H9 (cell line): Measurements from ENCODE around the gene TRA2B. TPM values are rescaled to one million over a fixed set of nuclear protein-coding genes. Genes with fewer than 3 reads are reported as not detected.

Experiments
- DNase-seq: peaks from one replicate; pipeline ENCODE4 v3.0.0-alpha.2; 2017
- H2AFZ ChIP-seq: one replicate; pipeline ENCODE4 v1.6.1; 2013; ENCODE audit warnings: mild to moderate bottlenecking, low read length, control low read depth, moderate library complexity
- H2AK5ac ChIP-seq: 2 replicates; pipeline ENCODE4 v1.6.1; 2013; ENCODE audit warnings: low read length, control low read depth, mixed read lengths; ENCODE audit not compliant: insufficient read length
- H2BK120ac ChIP-seq: one replicate; pipeline ENCODE4 v1.6.1; 2013; ENCODE audit warnings: low read depth, mild to moderate bottlenecking, low read length, control low read depth, inconsistent platforms; ENCODE audit not compliant: poor library complexity, severe bottlenecking
- H2BK12ac ChIP-seq: 2 replicates; pipeline ENCODE4 v1.6.1; 2013; ENCODE audit warnings: low read length, control low read depth, mixed read lengths, low read depth; ENCODE audit not compliant: insufficient read length
- H2BK15ac ChIP-seq: 2 replicates; pipeline ENCODE4 v1.6.1; 2013; ENCODE audit warnings: low read depth, low read length, control low read depth
- H2BK20ac ChIP-seq: one replicate; pipeline ENCODE4 v1.6.1; 2013; ENCODE audit warnings: low read depth, mild to moderate bottlenecking, low read length, control low read depth, inconsistent platforms; ENCODE audit not compliant: poor library complexity, severe bottlenecking
- H2BK5ac ChIP-seq: 2 replicates; pipeline ENCODE4 v1.6.1; 2013; ENCODE audit warnings: low read length, control low read depth, mixed read lengths; ENCODE audit not compliant: insufficient read length
- H3K14ac ChIP-seq: 2 replicates; pipeline ENCODE4 v1.6.1; 2013; ENCODE audit warnings: low read length, control low read depth; ENCODE audit not compliant: insufficient read depth
- H3K18ac ChIP-seq: 2 replicates; pipeline ENCODE4 v1.6.1; 2013; ENCODE audit warnings: low read depth, mild to moderate bottlenecking, mixed read lengths, low read length, control low read depth; ENCODE audit not compliant: insufficient read length
- H3K23ac ChIP-seq: 2 replicates; pipeline ENCODE4 v1.6.1; 2013; ENCODE audit warnings: low read length, control low read depth, mixed read lengths, low read depth; ENCODE audit not compliant: insufficient read length
- H3K23me2 ChIP-seq: 2 replicates; pipeline ENCODE4 v1.6.1; 2013; ENCODE audit warnings: low read depth, mild to moderate bottlenecking, mixed read lengths, low read length, control low read depth; ENCODE audit not compliant: insufficient read length, poor library complexity, severe bottlenecking
- H3K27ac ChIP-seq: 2 replicates; pipeline ENCODE4 v1.5.1; 2013; ENCODE audit warnings: low read length, control low read depth, mixed read lengths, low read depth; ENCODE audit not compliant: insufficient read length
- H3K27me3 ChIP-seq: 2 replicates; pipeline ENCODE4 v1.6.1; 2013; ENCODE audit warnings: low read length, control low read depth, inconsistent platforms; ENCODE audit not compliant: insufficient read depth
- H3K4ac ChIP-seq: 2 replicates; pipeline ENCODE4 v1.6.1; 2013; ENCODE audit warnings: low read depth, mild to moderate bottlenecking, control low read depth, inconsistent platforms, low read length, moderate library complexity
- H3K4me1 ChIP-seq: 2 replicates; pipeline ENCODE4 v1.6.1; 2013; ENCODE audit warnings: low read length, control low read depth, inconsistent platforms; ENCODE audit not compliant: insufficient read depth
- H3K4me2 ChIP-seq: 2 replicates; pipeline ENCODE4 v1.6.1; 2013; ENCODE audit warnings: low read length, control low read depth, mixed read lengths; ENCODE audit not compliant: insufficient read length, insufficient read depth
- H3K56ac ChIP-seq: 2 replicates; pipeline ENCODE4 v1.6.1; 2013; ENCODE audit warnings: low read depth, mild to moderate bottlenecking, mixed read lengths, low read length, control low read depth; ENCODE audit not compliant: insufficient read length
- H3K79me1 ChIP-seq: 2 replicates; pipeline ENCODE4 v1.6.1; 2013; ENCODE audit warnings: low read depth, mild to moderate bottlenecking, moderate library complexity, low read length, control low read depth, inconsistent platforms; ENCODE audit not compliant: insufficient read depth, poor library complexity, severe bottlenecking
- H3K79me2 ChIP-seq: 2 replicates; pipeline ENCODE4 v1.6.1; 2013; ENCODE audit warnings: low read length, control low read depth, inconsistent platforms; ENCODE audit not compliant: insufficient read depth
- H3K9ac ChIP-seq: 2 replicates; pipeline ENCODE4 v1.6.1; 2013; ENCODE audit warnings: low read length, control low read depth, mixed read lengths; ENCODE audit not compliant: insufficient read length; ENCODE audit errors: extremely low read depth
- H3K9me3 ChIP-seq: one replicate; pipeline ENCODE4 v1.6.1; 2013; ENCODE audit warnings: low read depth, low read length, inconsistent platforms; ENCODE audit not compliant: control insufficient read depth
- H3T11ph ChIP-seq: one replicate; pipeline ENCODE4 v1.6.1; 2013; ENCODE audit warnings: mild to moderate bottlenecking, low read length, control low read depth, inconsistent platforms
- H4K20me1 ChIP-seq: one replicate; pipeline ENCODE4 v1.6.1; 2013; ENCODE audit not compliant: control insufficient read depth, insufficient read length, insufficient read depth
- H4K5ac ChIP-seq: 2 replicates; pipeline ENCODE4 v1.6.1; 2013; ENCODE audit warnings: low read depth, mild to moderate bottlenecking, mixed read lengths, low read length, control low read depth; ENCODE audit not compliant: insufficient read length
- H4K8ac ChIP-seq: replicated peaks from 2 replicates; pipeline ENCODE4 v1.6.1; 2013; ENCODE audit warnings: low read length, control low read depth, mixed read lengths, low read depth; ENCODE audit not compliant: insufficient read length
- H4K91ac ChIP-seq: 2 replicates; pipeline ENCODE4 v1.6.1; 2013; ENCODE audit warnings: low read depth, mild to moderate bottlenecking, moderate library complexity, mixed read lengths, low read length, control low read depth; ENCODE audit not compliant: insufficient read length
- H3K27ac Mint-ChIP-seq, 3 experiments: 2 replicates in 2 of 3; 3 replicates in 1 of 3; pipeline ENCODE4 v1.8.0; 2020 to 2021; ENCODE audit warnings: mixed read lengths in 3 of 3, mild to moderate bottlenecking in 1 of 3, moderate library complexity in 1 of 3
- H3K27me3 Mint-ChIP-seq: 2 replicates; pipeline ENCODE4 v1.8.0; 2021; ENCODE audit warnings: low read depth, mild to moderate bottlenecking, moderate library complexity, mixed read lengths
- H3K36me3 Mint-ChIP-seq, 3 experiments: 2 replicates in 2 of 3; 3 replicates in 1 of 3; pipeline ENCODE4 v1.8.0; 2020 to 2021; ENCODE audit warnings: low read depth in 3 of 3, mixed read lengths in 3 of 3; ENCODE audit not compliant: insufficient read depth in 1 of 3
- H3K4me1 Mint-ChIP-seq, 2 experiments: 2 replicates each; pipeline ENCODE4 v1.8.0; 2020; ENCODE audit warnings: mixed read lengths in 2 of 2
- H3K4me3 Mint-ChIP-seq, 2 experiments: 2 replicates in 1 of 2; 3 replicates in 1 of 2; pipeline ENCODE4 v1.8.0; 2020 to 2021; ENCODE audit warnings: mild to moderate bottlenecking in 2 of 2, mixed read lengths in 2 of 2, moderate library complexity in 1 of 2
- H3K9me3 Mint-ChIP-seq, 2 experiments: 2 replicates in 1 of 2; 3 replicates in 1 of 2; pipeline ENCODE4 v1.8.0; 2020; ENCODE audit warnings: mild to moderate bottlenecking in 2 of 2, mixed read lengths in 2 of 2, moderate library complexity in 1 of 2
- WGBS: extraction: QIAGEN DNeasy Blood & Tissue Kit; methylation state at CpG from one replicate; pipeline ENCODE4 v1.1.7; 2013; ENCODE audit warnings: missing lambda C conversion rate, low lambda C conversion rate, mixed read lengths; ENCODE audit not compliant: insufficient read length; ENCODE audit errors: extremely low coverage; 5-methylcytosine and 5-hydroxymethylcytosine counted together
- total RNA-seq: library from RNA; stranded (reverse); gene quantifications from 2 replicates; pipeline ENCODE4 v1.2.1, GENCODE V29; 2021
- TF ChIP-seq, protein P1 (sequence below): fragments of 200-600 bp; sonication (generic); conservative IDR thresholded peaks from 3 replicates; pipeline ENCODE4 v1.8.0; 2021; ENCODE audit warnings: antibody characterized with exemption, mild to moderate bottlenecking

The TRA2B gene
- total RNA-seq, 1 experiment from 2014 or later, result 344 TPM

DNA sequence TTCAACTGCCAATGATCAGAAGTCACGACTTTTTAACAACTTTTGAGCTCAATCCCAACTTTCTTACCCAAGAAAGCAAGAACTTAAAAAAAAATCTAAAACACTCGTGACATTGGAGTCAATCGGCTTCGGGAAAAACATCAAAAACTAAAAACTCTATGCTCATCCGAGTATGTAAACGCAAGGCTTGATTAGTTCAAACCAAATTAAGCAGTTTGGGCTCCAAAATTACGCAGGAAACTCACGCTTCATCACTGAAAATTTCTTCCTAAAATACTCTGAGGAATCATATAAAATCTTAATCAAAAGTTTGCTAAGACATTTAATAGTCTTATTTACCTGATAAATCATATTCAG is 1.6 kb downstream of the TRA2B start:
- Histone ChIP-seq H3K27ac (no peak overlapping the region), H3K4me2 (peak overlapping the region; percentile 98), H3K18ac (no peak overlapping the region), H4K20me1 (no peaks in the 10 kb centered on the region), H4K5ac (no peak overlapping the region), H3K14ac (no peak overlapping the region), H3K4me1 (0 out of 2 replicates have a peak, but pooled peaks cover 4% of the 10 kb centered on the region), H3K4ac (no peak overlapping the region), H3K23me2 (peaks cover 15% of the 10 kb centered on the region), H4K8ac (no peak overlapping the region), H2BK20ac (no peak overlapping the region), H2BK15ac (no peak overlapping the region), H3K9ac (peak overlapping the region; percentile 100), H3K56ac (no peak overlapping the region), H2BK5ac (no peak overlapping the region), H3K79me1 (no peaks in the 10 kb centered on the region), H3K27me3 (no peaks in the 10 kb centered on the region), H3K9me3 (no peaks in the 10 kb centered on the region), H2AFZ (no peak overlapping the region), H2BK120ac (no peak overlapping the region), H3T11ph (no peak overlapping the region), H4K91ac (no peak overlapping the region), H2AK5ac (no peak overlapping the region), H3K79me2 (peaks cover 62% of the 10 kb centered on the region), H2BK12ac (no peak overlapping the region), H3K23ac (no peak overlapping the region)
- peaks cover 37 to 40% of the 10 kb centered on the region in 2 experiments for H3K4me1 Mint-ChIP-seq
- H3K27me3 Mint-ChIP-seq, result peaks cover 14% of the 10 kb centered on the region
- DNase-seq, result no peak
- peaks cover 49 to 60% (median 53%) of the 10 kb centered on the region in 3 experiments for H3K36me3 Mint-ChIP-seq
- WGBS, result no CpG with 5 or more reads among the region's 8 CpGs
- TF ChIP-seq, protein P1, sequence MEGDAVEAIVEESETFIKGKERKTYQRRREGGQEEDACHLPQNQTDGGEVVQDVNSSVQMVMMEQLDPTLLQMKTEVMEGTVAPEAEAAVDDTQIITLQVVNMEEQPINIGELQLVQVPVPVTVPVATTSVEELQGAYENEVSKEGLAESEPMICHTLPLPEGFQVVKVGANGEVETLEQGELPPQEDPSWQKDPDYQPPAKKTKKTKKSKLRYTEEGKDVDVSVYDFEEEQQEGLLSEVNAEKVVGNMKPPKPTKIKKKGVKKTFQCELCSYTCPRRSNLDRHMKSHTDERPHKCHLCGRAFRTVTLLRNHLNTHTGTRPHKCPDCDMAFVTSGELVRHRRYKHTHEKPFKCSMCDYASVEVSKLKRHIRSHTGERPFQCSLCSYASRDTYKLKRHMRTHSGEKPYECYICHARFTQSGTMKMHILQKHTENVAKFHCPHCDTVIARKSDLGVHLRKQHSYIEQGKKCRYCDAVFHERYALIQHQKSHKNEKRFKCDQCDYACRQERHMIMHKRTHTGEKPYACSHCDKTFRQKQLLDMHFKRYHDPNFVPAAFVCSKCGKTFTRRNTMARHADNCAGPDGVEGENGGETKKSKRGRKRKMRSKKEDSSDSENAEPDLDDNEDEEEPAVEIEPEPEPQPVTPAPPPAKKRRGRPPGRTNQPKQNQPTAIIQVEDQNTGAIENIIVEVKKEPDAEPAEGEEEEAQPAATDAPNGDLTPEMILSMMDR, result no peak
- H3K9me3 Mint-ChIP-seq, result peaks cover 10 to 15% of the 10 kb centered on the region in 2 experiments
- peak overlapping the region; percentile 100 for H3K4me3 Mint-ChIP-seq
- peak overlapping the region; percentile 100; a peak in 5 of 7 replicates for H3K27ac Mint-ChIP-seq
